Measurements from ENCODE around the gene FGGY.

DNA sequence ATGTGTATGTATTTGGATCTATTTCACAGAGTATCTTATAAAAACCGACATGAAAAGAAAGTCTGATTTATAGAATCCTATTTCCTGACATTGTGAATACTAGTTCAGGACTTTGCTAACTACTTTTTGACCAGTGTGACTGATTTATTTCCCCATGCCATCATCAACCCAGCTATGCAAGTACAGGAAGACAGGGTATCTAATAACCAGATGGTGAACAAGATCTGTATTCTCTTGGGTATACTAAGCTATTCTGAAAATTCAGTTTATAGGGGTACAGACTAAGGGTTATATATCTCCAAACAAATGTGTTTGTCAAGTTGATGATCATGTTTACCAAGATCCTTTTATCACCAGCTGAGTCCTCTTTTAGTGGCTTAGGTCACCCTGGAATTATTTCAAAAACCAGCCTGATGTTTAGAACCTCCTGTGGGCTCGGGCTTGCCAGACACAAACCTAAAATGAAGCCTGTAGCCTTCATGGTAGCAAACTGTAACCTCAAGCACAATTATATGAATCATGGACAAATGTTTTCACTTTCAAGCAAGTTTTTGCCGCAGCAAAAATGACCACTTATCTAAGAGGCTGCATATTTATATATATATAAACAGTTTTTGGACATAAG is 185.1 kb downstream of the FGGY start:
- TF ChIP-seq CTCF (IDR thresholded peaks at IDR 0.05 in 4 of 5, conservative IDR thresholded peaks at IDR 0.05 in 1 of 5) (no peak), POLR2A (IDR thresholded peaks at IDR 0.05) (no peak)
